ENCODE data around the gene SNX5.

Gene SNX5

DNA sequence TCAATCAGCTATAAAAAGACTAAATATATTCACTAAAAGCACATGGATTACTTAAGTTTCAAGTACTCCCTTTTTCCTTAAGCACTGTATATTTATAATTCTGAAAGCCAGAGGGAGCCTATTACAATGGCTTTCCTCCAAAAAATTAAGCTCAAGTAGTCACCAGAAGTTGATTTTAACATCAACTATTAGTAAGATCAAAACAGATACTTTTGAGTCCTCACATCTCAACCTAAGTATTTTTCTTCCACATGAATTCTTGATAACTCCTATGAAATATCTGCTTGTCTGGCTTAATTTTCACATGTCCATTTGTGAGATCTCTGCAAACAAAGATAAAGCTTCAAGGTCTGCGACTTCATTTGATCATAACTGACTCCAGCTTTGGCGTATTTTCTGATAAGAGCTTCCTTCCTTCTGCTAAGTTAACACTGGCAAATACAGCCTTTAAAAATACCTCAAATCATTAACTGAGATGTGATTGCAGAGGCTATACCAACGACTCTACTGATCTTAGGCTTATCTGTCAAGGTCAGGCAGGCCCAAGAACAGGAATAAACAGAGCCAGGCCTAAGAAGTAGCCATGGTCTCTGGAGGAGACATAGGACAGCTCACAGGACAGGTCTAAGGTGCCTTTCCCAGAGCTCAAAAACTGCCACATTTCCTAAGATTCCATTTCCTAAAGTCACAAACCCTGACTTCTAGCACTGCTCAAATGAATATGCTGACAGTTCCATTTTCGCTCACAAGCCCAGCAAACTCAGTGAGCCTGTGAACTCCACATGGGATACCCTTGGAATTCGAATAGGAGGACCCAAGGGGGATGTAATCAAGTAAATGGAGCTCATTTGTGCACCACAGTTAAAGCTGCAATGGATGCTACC is 10.0 kb downstream of the SNX5 start:
- Histone ChIP-seq H3K4me1 (ENCODE audit: insufficient read depth, low read length) (peaks cover 40% of the 10 kb centered on the region), H3K9ac (ENCODE audit: low read depth, low read length) (no peak overlapping the region; the same call in 1 of the 2 replicates), H3K27ac (ENCODE audit: low read depth, low read length) (peak overlapping the region; percentile 22), H3K36me3 (ENCODE audit: insufficient read depth, low read length) (peaks cover 65% of the 10 kb centered on the region), H3K4me3 (ENCODE audit: low read length) (no peak overlapping the region), H3K9me3 (ENCODE audit: insufficient read depth, low read depth, low read length) (no peaks in the 10 kb centered on the region), H3K27me3 (ENCODE audit: insufficient read depth, low read length) (no peaks in the 10 kb centered on the region)
- 72% methylated on average over 5 of the region's 5 CpGs for WGBS

GRCh38 chr20:17957505-17958363 is 10.9 kb downstream of the SNX5 start:
- peaks cover 32% of the 10 kb centered on the region for H3K4me1 ChIP-seq (ENCODE audit: insufficient read depth, low read length)
- peak overlapping the region; percentile 22 for H3K27ac ChIP-seq (ENCODE audit: low read depth, low read length)

GRCh38 chr20:17956099-17956685 is 12.4 kb downstream of the SNX5 start:
- Histone ChIP-seq H3K4me3 (ENCODE audit: low read length) (no peak overlapping the region), H3K27ac (ENCODE audit: low read depth, low read length) (no peak overlapping the region), H3K9ac (ENCODE audit: low read depth, low read length) (no peak overlapping the region), H3K36me3 (ENCODE audit: insufficient read depth, low read length) (peaks cover 81% of the 10 kb centered on the region), H3K27me3 (ENCODE audit: insufficient read depth, low read length) (no peaks in the 10 kb centered on the region), H3K9me3 (ENCODE audit: insufficient read depth, low read depth, low read length) (no peaks in the 10 kb centered on the region), H3K4me1 (ENCODE audit: insufficient read depth, low read length) (peaks cover 22% of the 10 kb centered on the region)
- WGBS = 89% methylated on average over 8 of the region's 8 CpGs

More at GRCh38 chr20:17957505-17958363, 10.9 kb downstream of the SNX5 start:
- Histone ChIP-seq H3K36me3 (ENCODE audit: insufficient read depth, low read length) (peaks cover 67% of the 10 kb centered on the region), H3K4me3 (ENCODE audit: low read length) (no peak overlapping the region), H3K9ac (ENCODE audit: low read depth, low read length) (no peak overlapping the region), H3K9me3 (ENCODE audit: insufficient read depth, low read depth, low read length) (no peaks in the 10 kb centered on the region), H3K27me3 (ENCODE audit: insufficient read depth, low read length) (no peaks in the 10 kb centered on the region)
- 91% methylated on average over 3 of the region's 5 CpGs for WGBS

GRCh38 chr20:17955302-17955701 is 13.3 kb downstream of the SNX5 start:
- H3K27ac ChIP-seq (ENCODE audit: low read depth, low read length) = no peak overlapping the region
- H3K36me3 ChIP-seq (ENCODE audit: insufficient read depth, low read length) = peaks cover 86% of the 10 kb centered on the region
- H3K9me3 ChIP-seq (ENCODE audit: insufficient read depth, low read depth, low read length) = no peaks in the 10 kb centered on the region
- H3K27me3 ChIP-seq (ENCODE audit: insufficient read depth, low read length) = no peaks in the 10 kb centered on the region
- peaks cover 17% of the 10 kb centered on the region for H3K4me1 ChIP-seq (ENCODE audit: insufficient read depth, low read length)
- 69% methylated on average over 3 of the region's 3 CpGs for WGBS
- H3K4me3 ChIP-seq (ENCODE audit: low read length) = no peak overlapping the region
- no peak overlapping the region for H3K9ac ChIP-seq (ENCODE audit: low read depth, low read length)

DNA sequence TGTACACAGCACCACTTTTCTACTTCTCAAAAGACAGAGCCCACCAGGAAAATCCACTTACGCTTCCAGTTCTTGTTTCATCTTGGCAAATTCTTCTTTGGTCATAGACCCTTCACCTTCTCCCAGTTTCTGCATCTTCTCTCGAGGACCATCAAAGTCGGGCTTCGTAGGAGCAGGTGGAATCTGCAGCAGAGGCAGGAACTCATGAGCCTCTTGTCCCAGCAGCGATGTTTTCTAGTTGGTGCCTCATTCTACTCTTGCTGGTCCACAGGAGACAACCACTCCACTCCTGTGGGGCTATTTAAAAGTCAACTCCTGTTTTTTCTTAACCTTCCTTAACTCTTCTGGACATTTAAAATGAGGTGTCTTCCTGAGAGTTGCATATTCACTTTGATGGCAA is 14.7 kb downstream of the SNX5 start:
- Histone ChIP-seq H3K4me3 (ENCODE audit: low read length) (no peak overlapping the region), H3K9me3 (ENCODE audit: insufficient read depth, low read depth, low read length) (no peaks in the 10 kb centered on the region), H3K9ac (ENCODE audit: low read depth, low read length) (no peak overlapping the region), H3K27ac (ENCODE audit: low read depth, low read length) (no peak overlapping the region), H3K4me1 (ENCODE audit: insufficient read depth, low read length) (0 out of 2 replicates have a peak, but pooled peaks cover 7% of the 10 kb centered on the region), H3K36me3 (ENCODE audit: insufficient read depth, low read length) (peaks cover 95% of the 10 kb centered on the region), H3K27me3 (ENCODE audit: insufficient read depth, low read length) (no peaks in the 10 kb centered on the region)
- WGBS = 97% methylated on average over 5 of the region's 5 CpGs

- H3K9me3 ChIP-seq (ENCODE audit: insufficient read depth, low read depth, low read length) = no peaks in the 10 kb centered on the region
- WGBS = 94% methylated on average over 8 of the region's 8 CpGs
- no peaks in the 10 kb centered on the region for H3K4me1 ChIP-seq (ENCODE audit: insufficient read depth, low read length)
- H3K9ac ChIP-seq (ENCODE audit: low read depth, low read length) = no peak overlapping the region
- no peak overlapping the region for H3K27ac ChIP-seq (ENCODE audit: low read depth, low read length)
- no peaks in the 10 kb centered on the region for H3K27me3 ChIP-seq (ENCODE audit: insufficient read depth, low read length)
- H3K36me3 ChIP-seq (ENCODE audit: insufficient read depth, low read length) = peaks cover 98% of the 10 kb centered on the region
- H3K4me3 ChIP-seq (ENCODE audit: low read length) = no peak overlapping the region
These were observed 15.6 kb downstream of the SNX5 start for GRCh38 chr20:17952692-17953684.

DNA sequence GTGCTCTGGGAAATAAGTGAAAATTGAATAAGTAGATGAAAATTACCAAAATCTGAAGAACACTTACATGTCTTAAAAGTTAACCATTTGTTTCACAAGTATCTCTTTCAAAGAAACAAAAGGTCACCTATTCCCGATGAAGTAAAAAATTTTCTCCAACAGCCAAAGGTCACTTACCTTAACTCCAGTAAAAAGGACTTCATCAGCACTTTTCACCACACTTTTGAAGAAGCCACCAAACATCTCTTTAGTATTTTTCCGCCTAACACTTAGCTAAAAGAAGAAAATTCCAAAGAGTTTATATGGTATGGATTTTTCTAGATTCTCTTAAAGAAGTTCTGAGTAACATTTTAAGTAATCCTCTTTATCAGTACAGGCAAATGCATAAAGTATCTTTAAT is 17.3 kb downstream of the SNX5 start:
- H3K9ac ChIP-seq (ENCODE audit: low read depth, low read length) = no peak overlapping the region
- no peaks in the 10 kb centered on the region for H3K4me1 ChIP-seq (ENCODE audit: insufficient read depth, low read length)
- 97% methylated on average over 1 of the region's 2 CpGs for WGBS
- H3K9me3 ChIP-seq (ENCODE audit: insufficient read depth, low read depth, low read length) = no peaks in the 10 kb centered on the region
- no peaks in the 10 kb centered on the region for H3K27me3 ChIP-seq (ENCODE audit: insufficient read depth, low read length)
- H3K36me3 ChIP-seq (ENCODE audit: insufficient read depth, low read length) = peaks cover 99% of the 10 kb centered on the region
- H3K4me3 ChIP-seq (ENCODE audit: low read length) = no peak overlapping the region
- H3K27ac ChIP-seq (ENCODE audit: low read depth, low read length) = no peak overlapping the region

GRCh38 chr20:17950670-17951069 is 17.9 kb downstream of the SNX5 start:
- Histone ChIP-seq H3K9ac (ENCODE audit: low read depth, low read length) (no peak overlapping the region), H3K9me3 (ENCODE audit: insufficient read depth, low read depth, low read length) (no peaks in the 10 kb centered on the region), H3K27me3 (ENCODE audit: insufficient read depth, low read length) (no peaks in the 10 kb centered on the region), H3K36me3 (ENCODE audit: insufficient read depth, low read length) (peaks cover 99% of the 10 kb centered on the region), H3K27ac (ENCODE audit: low read depth, low read length) (no peak overlapping the region), H3K4me3 (ENCODE audit: low read length) (no peak overlapping the region), H3K4me1 (ENCODE audit: insufficient read depth, low read length) (no peaks in the 10 kb centered on the region)
- 86% methylated on average over 6 of the region's 6 CpGs for WGBS

DNA sequence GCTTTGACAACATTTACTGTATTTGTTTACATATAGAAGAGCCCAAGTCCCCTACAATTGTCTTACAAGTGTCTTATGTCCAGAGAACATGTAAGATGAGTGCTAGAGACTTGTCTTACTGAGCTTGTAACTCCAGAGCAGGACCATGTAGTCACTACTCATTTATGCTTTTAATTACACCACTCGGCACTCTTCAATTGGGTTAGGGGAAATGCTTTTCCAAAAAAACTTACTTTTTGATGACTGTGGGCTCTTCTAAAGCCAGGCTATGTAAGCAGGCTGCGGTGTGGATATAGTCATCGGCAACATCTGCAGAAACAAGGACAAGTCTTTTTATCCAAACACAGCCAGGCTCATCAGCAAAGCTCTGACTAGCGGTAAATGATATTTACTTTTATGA is 18.7 kb downstream of the SNX5 start:
- no peaks in the 10 kb centered on the region for H3K9me3 ChIP-seq (ENCODE audit: insufficient read depth, low read depth, low read length)
- no peaks in the 10 kb centered on the region for H3K4me1 ChIP-seq (ENCODE audit: insufficient read depth, low read length)
- H3K27ac ChIP-seq (ENCODE audit: low read depth, low read length) = no peak overlapping the region

GRCh38 chr20:17948442-17948841 is 20.2 kb downstream of the SNX5 start:
- H3K4me1 ChIP-seq (ENCODE audit: insufficient read depth, low read length) = no peaks in the 10 kb centered on the region
- peaks cover 98% of the 10 kb centered on the region for H3K36me3 ChIP-seq (ENCODE audit: insufficient read depth, low read length)
- no peaks in the 10 kb centered on the region for H3K9me3 ChIP-seq (ENCODE audit: insufficient read depth, low read depth, low read length)
- WGBS = 98% methylated on average over 2 of the region's 2 CpGs
- H3K4me3 ChIP-seq (ENCODE audit: low read length) = no peak overlapping the region
- no peak overlapping the region for H3K27ac ChIP-seq (ENCODE audit: low read depth, low read length)
- no peaks in the 10 kb centered on the region for H3K27me3 ChIP-seq (ENCODE audit: insufficient read depth, low read length)
- no peak overlapping the region for H3K9ac ChIP-seq (ENCODE audit: low read depth, low read length)

More for the DNA sequence above, 18.7 kb downstream of the SNX5 start:
- WGBS = 94% methylated on average over 4 of the region's 4 CpGs
- Histone ChIP-seq H3K4me3 (ENCODE audit: low read length) (no peak overlapping the region), H3K9ac (ENCODE audit: low read depth, low read length) (no peak overlapping the region), H3K36me3 (ENCODE audit: insufficient read depth, low read length) (peaks cover 99% of the 10 kb centered on the region), H3K27me3 (ENCODE audit: insufficient read depth, low read length) (no peaks in the 10 kb centered on the region)

All from HUES64 (cell line).